Endothelial cell of umbilical vein (primary cell): ENCODE results near the gene TMEM250.

ENCODE experiments used
- POLR2A ChIP-seq: IDR thresholded peaks from 2 replicates; pipeline ENCODE4 v1.6.1; 2012; ENCODE audit warnings: low read depth, mild to moderate bottlenecking, control low read depth, low read length
- POLR2AphosphoS5 ChIP-seq: IDR thresholded peaks from 2 replicates; pipeline ENCODE4 v1.6.1; 2012; ENCODE audit warnings: low read depth, mild to moderate bottlenecking, control low read depth, low read length, moderate library complexity; ENCODE audit not compliant: insufficient read depth
- TF ChIP-seq, protein P1 (sequence below), 2 donors: IDR thresholded peaks; 1 replicate in 1 of 2; 2 replicates in 1 of 2; pipeline ENCODE4 v1.5.1; 2011; ENCODE audit warnings: low read length in 2 of 2, mild to moderate bottlenecking in 2 of 2, moderate library complexity in 2 of 2, control low read depth in 1 of 2, inconsistent platforms in 1 of 2, low read depth in 1 of 2; ENCODE audit not compliant: insufficient read depth in 1 of 2; ENCODE audit errors: extremely low read depth in 1 of 2

DNA sequence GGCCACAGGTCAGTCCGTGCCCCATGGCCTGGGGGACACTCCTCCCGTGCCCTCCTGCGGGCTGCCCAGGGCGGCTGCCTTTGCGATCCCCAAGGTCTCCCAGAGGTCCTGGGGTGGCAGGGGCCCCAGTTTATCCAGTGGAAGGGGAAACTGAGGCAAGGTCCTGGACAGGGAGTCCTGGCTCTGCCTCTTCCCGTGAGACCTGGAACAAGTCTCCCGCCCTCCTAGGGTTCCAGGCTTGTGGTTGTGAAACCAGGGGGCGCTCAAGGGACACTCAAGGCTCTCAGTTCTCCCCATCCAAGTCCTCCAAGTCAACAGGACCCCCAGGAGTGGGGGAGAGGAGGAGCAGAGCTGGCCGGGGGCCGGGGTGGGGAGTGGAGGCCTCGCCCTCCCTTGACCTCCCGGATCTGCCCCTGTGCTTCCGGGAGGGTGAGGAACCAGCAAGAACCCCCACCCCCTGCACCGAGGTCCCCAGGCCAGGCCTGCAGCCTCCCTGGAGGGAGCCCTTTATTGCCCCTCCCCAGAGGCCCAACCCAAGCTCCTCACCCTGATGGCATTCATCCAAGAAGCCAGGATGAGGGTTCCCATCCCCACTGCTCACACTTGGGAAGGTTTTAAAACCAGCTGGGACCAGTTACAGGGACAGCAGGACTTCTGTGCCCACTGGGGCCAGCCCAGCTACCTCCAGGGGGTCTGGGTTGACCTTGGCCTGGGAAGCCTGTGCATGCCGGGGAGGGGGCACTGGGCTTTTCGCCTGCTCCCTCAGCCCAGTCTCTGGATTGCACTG is 24.7 kb upstream of the TMEM250 start:
- TF ChIP-seq, protein P1, sequence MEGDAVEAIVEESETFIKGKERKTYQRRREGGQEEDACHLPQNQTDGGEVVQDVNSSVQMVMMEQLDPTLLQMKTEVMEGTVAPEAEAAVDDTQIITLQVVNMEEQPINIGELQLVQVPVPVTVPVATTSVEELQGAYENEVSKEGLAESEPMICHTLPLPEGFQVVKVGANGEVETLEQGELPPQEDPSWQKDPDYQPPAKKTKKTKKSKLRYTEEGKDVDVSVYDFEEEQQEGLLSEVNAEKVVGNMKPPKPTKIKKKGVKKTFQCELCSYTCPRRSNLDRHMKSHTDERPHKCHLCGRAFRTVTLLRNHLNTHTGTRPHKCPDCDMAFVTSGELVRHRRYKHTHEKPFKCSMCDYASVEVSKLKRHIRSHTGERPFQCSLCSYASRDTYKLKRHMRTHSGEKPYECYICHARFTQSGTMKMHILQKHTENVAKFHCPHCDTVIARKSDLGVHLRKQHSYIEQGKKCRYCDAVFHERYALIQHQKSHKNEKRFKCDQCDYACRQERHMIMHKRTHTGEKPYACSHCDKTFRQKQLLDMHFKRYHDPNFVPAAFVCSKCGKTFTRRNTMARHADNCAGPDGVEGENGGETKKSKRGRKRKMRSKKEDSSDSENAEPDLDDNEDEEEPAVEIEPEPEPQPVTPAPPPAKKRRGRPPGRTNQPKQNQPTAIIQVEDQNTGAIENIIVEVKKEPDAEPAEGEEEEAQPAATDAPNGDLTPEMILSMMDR (IDR thresholded peaks at IDR 0.05; ENCODE audit: extremely low read depth in 1 of 2, insufficient read depth in 1 of 2, low read depth in 1 of 2, low read length in 2 of 2): peak; percentile 45 to 73
- TF ChIP-seq POLR2AphosphoS5: no peak
- TF ChIP-seq POLR2A: no peak
